Body of pancreas (tissue), 4 donors: ENCODE data around the gene ARHGAP26. TPM values are rescaled to one million over a fixed set of nuclear protein-coding genes. Genes with fewer than 3 reads are reported as not detected.

Source experiments
- ATAC-seq: fragments of 150-250 bp; one replicate; pipeline ENCODE4 v1.9.1; 2016
- DNase-seq, 4 donors: peaks; one replicate each; pipeline ENCODE4 v3.0.0-alpha.2; 2019
- H3K27ac ChIP-seq, 4 donors: fragments of 200-600 bp; sonication (generic); 1 replicate in 3 of 4; 2 replicates in 1 of 4; pipeline versions ENCODE4 v1.5.1 to v1.6.1; 2016 to 2019; ENCODE audit warnings: mild to moderate bottlenecking in 1 of 4, mixed read lengths in 1 of 4, moderate library complexity in 1 of 4
- H3K27me3 ChIP-seq, 2 donors: fragments of 200-600 bp; sonication (generic); one replicate each; pipeline ENCODE4 v1.6.0; 2016; ENCODE audit warnings: mild to moderate bottlenecking in 1 of 2
- H3K36me3 ChIP-seq, 2 donors: fragments of 200-600 bp; sonication (generic); replicated peaks in 1 of 2; 2 replicates each; pipeline ENCODE4 v1.5.1; 2016; ENCODE audit warnings: low read depth in 2 of 2; ENCODE audit not compliant: insufficient read depth in 1 of 2
- H3K4me1 ChIP-seq: fragments of 200-600 bp; sonication (generic); one replicate; pipeline ENCODE4 v1.6.0; 2016
- H3K4me3 ChIP-seq, 2 donors: fragments of 200-600 bp; sonication (generic); 1 replicate in 1 of 2; 2 replicates in 1 of 2; pipeline ENCODE4 v1.5.1; 2016 to 2019
- H3K9me3 ChIP-seq, 3 donors: fragments of 200-600 bp; sonication (generic); 1 replicate in 2 of 3; 2 replicates in 1 of 3; pipeline ENCODE4 v1.5.1; 2016
- CTCF ChIP-seq, 7 experiments: fragments of 450-650 bp in 4 of 7; fragments of 200-600 bp in 3 of 7; sonication (generic) in 3 of 7; IDR thresholded peaks; one replicate each; pipeline ENCODE4 v1.5.1; 2016 to 2019; ENCODE audit warnings: antibody characterized with exemption in 7 of 7
- POLR2A ChIP-seq, 3 donors: fragments of 450-650 bp; IDR thresholded peaks; one replicate each; pipeline ENCODE4 v1.6.1; 2016; ENCODE audit warnings: antibody characterized with exemption in 3 of 3, mild to moderate bottlenecking in 2 of 3
- WGBS, 2 donors: methylation state at CpG; one replicate each; pipeline ENCODE4 v1.1.5; 2017; 5-methylcytosine and 5-hydroxymethylcytosine counted together
- intact Hi-C: fragments of 100-400 bp; cut with DNase I; formaldehyde crosslinking; loops from one replicate; pipeline ENCODE4 v1.15.1; 2023
- total RNA-seq, 2 donors: library from RNA; depleted of rRNA; stranded (reverse); fragments of >200 nt; gene quantifications; one replicate each; pipeline ENCODE4 v1.1.0, GENCODE V29; 2016

The ARHGAP26 gene
- total RNA-seq, 2 donors from 2014 or later, result 12.5 to 14.2 TPM

DNA sequence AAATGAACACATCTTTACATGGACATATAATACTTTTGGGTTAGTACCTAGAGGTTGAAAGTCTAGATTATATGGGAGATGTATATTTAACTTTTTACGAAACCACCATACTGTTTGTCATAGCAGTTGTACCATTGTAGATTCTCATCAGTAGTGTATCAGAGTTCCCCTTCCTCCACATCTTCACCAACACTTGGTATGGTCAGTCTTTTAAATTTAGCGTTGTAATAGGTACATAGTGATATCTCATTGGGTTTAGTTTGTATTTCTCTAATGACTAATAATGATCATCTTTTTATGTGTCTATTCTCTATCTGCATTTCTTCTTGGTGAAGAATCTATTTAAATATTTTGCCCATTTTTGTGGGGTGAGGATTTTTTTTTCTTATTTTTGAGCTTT is 495.8 kb downstream of the ARHGAP26 start:
- WGBS, 2 donors, result 94 to 99% methylated on average over 2 of the region's 2 CpGs
- DNase-seq (no peak), ATAC-seq (no peak)
- intact Hi-C loops, result no loop called here
- Histone ChIP-seq H3K4me3 (no peak overlapping the region), H3K36me3 (no peaks in the 10 kb centered on the region), H3K9me3 (no peaks in the 10 kb centered on the region), H3K27me3 (no peaks in the 10 kb centered on the region), H3K4me1 (no peaks in the 10 kb centered on the region), H3K27ac (no peak overlapping the region)
- no peak for TF ChIP-seq POLR2A (IDR thresholded peaks at IDR 0.05)
- no peak for TF ChIP-seq CTCF (IDR thresholded peaks at IDR 0.05)

GRCh38 chr5:143267186-143267585 is 497.0 kb downstream of the ARHGAP26 start:
- ATAC-seq, result no peak
- Histone ChIP-seq H3K36me3 (no peaks in the 10 kb centered on the region), H3K27ac (no peak overlapping the region), H3K4me3 (no peak overlapping the region), H3K4me1 (no peaks in the 10 kb centered on the region), H3K27me3 (no peaks in the 10 kb centered on the region), H3K9me3 (no peaks in the 10 kb centered on the region)
- no peak for TF ChIP-seq CTCF (IDR thresholded peaks at IDR 0.05)
- no peak for TF ChIP-seq POLR2A (IDR thresholded peaks at IDR 0.05)
- no peak for DNase-seq
- WGBS, 2 donors, result 97 to 100% methylated on average over 2 of the region's 2 CpGs
- intact Hi-C loops, result no loop called here

- Histone ChIP-seq H3K4me3 (no peak overlapping the region), H3K27me3 (no peaks in the 10 kb centered on the region), H3K4me1 (no peaks in the 10 kb centered on the region), H3K27ac (no peak overlapping the region), H3K36me3 (no peaks in the 10 kb centered on the region), H3K9me3 (no peaks in the 10 kb centered on the region)
- DNase-seq (no peak), ATAC-seq (no peak)
- intact Hi-C loops, result no loop called here
- 90 to 92% methylated on average over 2 of the region's 2 CpGs for WGBS, 2 donors
- TF ChIP-seq CTCF (IDR thresholded peaks at IDR 0.05) (no peak), POLR2A (IDR thresholded peaks at IDR 0.05) (no peak)
Observed at GRCh38 chr5:143268388-143268787, 498.2 kb downstream of the ARHGAP26 start.

GRCh38 chr5:143271431-143271830 is 501.3 kb downstream of the ARHGAP26 start:
- WGBS, 2 donors, result 90 to 93% methylated on average over 2 of the region's 2 CpGs
- H3K36me3 ChIP-seq, result no peaks in the 10 kb centered on the region
- DNase-seq (no peak), ATAC-seq (no peak)
- H3K27ac ChIP-seq, result no peak overlapping the region
- no peaks in the 10 kb centered on the region for H3K27me3 ChIP-seq
- TF ChIP-seq CTCF (IDR thresholded peaks at IDR 0.05) (no peak), POLR2A (IDR thresholded peaks at IDR 0.05) (no peak)
- H3K9me3 ChIP-seq, result no peaks in the 10 kb centered on the region
- H3K4me3 ChIP-seq, result no peak overlapping the region
- intact Hi-C loops, result no loop called here
- no peaks in the 10 kb centered on the region for H3K4me1 ChIP-seq

- ATAC-seq, result no peak
- no peak for DNase-seq
- H3K9me3 ChIP-seq, result no peaks in the 10 kb centered on the region
- intact Hi-C loops, result no loop called here
- H3K4me1 ChIP-seq, result no peaks in the 10 kb centered on the region
- no peak for TF ChIP-seq CTCF (IDR thresholded peaks at IDR 0.05)
- no peak for TF ChIP-seq POLR2A (IDR thresholded peaks at IDR 0.05)
- no peaks in the 10 kb centered on the region for H3K27me3 ChIP-seq
- WGBS, 2 donors, result 81 to 94% methylated on average over 1 of the region's 1 CpG
- H3K36me3 ChIP-seq, result no peaks in the 10 kb centered on the region
- no peak overlapping the region for H3K4me3 ChIP-seq
- H3K27ac ChIP-seq, result no peak overlapping the region
Observed at GRCh38 chr5:143274952-143275351, 504.8 kb downstream of the ARHGAP26 start.
